K562 (cell line): ENCODE measurements around the gene MAK. TPM values are rescaled to one million over a fixed set of nuclear protein-coding genes. Genes with fewer than 3 reads are reported as not detected.

ENCODE experiments used
- ATAC-seq: fragments of 200-7000 bp; cut with Tn5 transposase; 3 replicates; pipeline ENCODE4 v1.9.1; 2020; ENCODE audit warnings: moderate library complexity
- BruUV-seq: library from RNA; stranded (reverse); fragments of 400-500 nt; replicated peaks from 2 replicates; lab custom pipeline; 2021; lab: Mats Ljungman, UMichigan
- CTCF ChIA-PET: fragments of 300-600 bp; formaldehyde crosslinking; extraction: SDS; loops from one replicate; lab custom pipeline; 2021; ENCODE audit warnings: low intra/inter-chr PET ratio; lab: Yijun Ruan, JAX
- POLR2A ChIA-PET: fragments of 300-600, 350-650 bp; sonication (Branson Sonifier 250); formaldehyde crosslinking; extraction: SDS; loops from one replicate; lab custom pipeline; 2021; ENCODE audit warnings: antibody characterized with exemption, inconsistent platforms; lab: Yijun Ruan, JAX
- DNase-seq, 4 experiments: peaks; one replicate each; pipeline versions ENCODE4 v3.0.0 to v3.0.0-alpha.2; 2011 to 2018; ENCODE audit warnings: low spot score in 3 of 4, mixed read lengths in 3 of 4; ENCODE audit errors: extremely low read depth in 1 of 4
- FAIRE-seq: peaks from 2 replicates; lab custom pipeline; 2011; peaks lifted over from hg19 to GRCh38; lab: Jason Lieb, UNC
- H2AFZ ChIP-seq: 2 replicates; pipeline ENCODE4 v1.6.0; 2011; ENCODE audit warnings: low read depth, low read length, control low read depth, inconsistent platforms
- H3K27ac ChIP-seq: fragments of 200-600 bp; 3 replicates; pipeline ENCODE4 v1.8.0; 2011; ENCODE audit warnings: low read depth, mild to moderate bottlenecking, control low read depth, inconsistent platforms, low read length, moderate library complexity, mixed read lengths; ENCODE audit errors: extremely low read depth
- H3K27me3 ChIP-seq, 2 experiments: fragments of 300-600 bp in 1 of 2; 2 replicates in 1 of 2; 3 replicates in 1 of 2; pipeline versions ENCODE4 v1.6.0 to v1.8.0; 2011; ENCODE audit warnings: inconsistent platforms in 2 of 2, low read length in 2 of 2, mild to moderate bottlenecking in 1 of 2, mixed read lengths in 1 of 2, moderate library complexity in 1 of 2; ENCODE audit not compliant: control insufficient read depth in 2 of 2, insufficient read depth in 2 of 2
- H3K36me3 ChIP-seq: fragments of 300-600 bp; 3 replicates; pipeline ENCODE4 v1.8.0; 2011; ENCODE audit warnings: mild to moderate bottlenecking, low read length, inconsistent platforms; ENCODE audit not compliant: control insufficient read depth, insufficient read depth
- H3K4me1 ChIP-seq, 2 experiments: fragments of 200-600 bp in 1 of 2; replicated peaks in 1 of 2; 2 replicates in 1 of 2; 3 replicates in 1 of 2; pipeline versions ENCODE4 v1.5.1 to v1.8.0; 2011; ENCODE audit warnings: inconsistent platforms in 2 of 2, low read length in 2 of 2, mild to moderate bottlenecking in 1 of 2, mixed read lengths in 1 of 2, moderate library complexity in 1 of 2; ENCODE audit not compliant: control insufficient read depth in 2 of 2, insufficient read depth in 2 of 2
- H3K4me2 ChIP-seq: 2 replicates; pipeline ENCODE4 v1.6.1; 2011; ENCODE audit warnings: low read length, control low read depth, inconsistent platforms, mixed read lengths; ENCODE audit not compliant: insufficient read depth
- H3K4me3 ChIP-seq: fragments of 200-600 bp; sonication (generic), shearing (Covaris generic); 2 replicates; pipeline ENCODE4 v1.5.1; 2016; ENCODE audit warnings: control low read depth, inconsistent platforms
- H3K79me2 ChIP-seq: fragments of 200-600 bp; 3 replicates; pipeline ENCODE4 v1.8.0; 2011; ENCODE audit warnings: low read length, inconsistent platforms; ENCODE audit not compliant: control insufficient read depth, insufficient read depth
- H3K9ac ChIP-seq, 2 experiments: 2 replicates each; pipeline versions ENCODE4 v1.6.0 to v1.6.1; 2011; ENCODE audit warnings: low read depth in 2 of 2, low read length in 2 of 2, control low read depth in 1 of 2, inconsistent platforms in 1 of 2, mild to moderate bottlenecking in 1 of 2, mixed read lengths in 1 of 2; ENCODE audit not compliant: insufficient read depth in 1 of 2
- H3K9me1 ChIP-seq: one replicate; pipeline ENCODE4 v1.6.0; 2011; ENCODE audit warnings: inconsistent platforms, mild to moderate bottlenecking, low read length, moderate library complexity; ENCODE audit not compliant: control insufficient read depth, insufficient read depth
- H3K9me3 ChIP-seq: replicated peaks from 2 replicates; pipeline ENCODE4 v1.5.1; 2011; ENCODE audit warnings: low read depth, low read length, inconsistent platforms; ENCODE audit not compliant: control insufficient read depth, insufficient read depth
- H4K20me1 ChIP-seq: replicated peaks from 2 replicates; pipeline ENCODE4 v1.6.1; 2011; ENCODE audit warnings: low read length, inconsistent platforms, mixed read lengths; ENCODE audit not compliant: control insufficient read depth, insufficient read depth
- HDGF ChIP-seq: fragments of 450-650 bp; IDR thresholded peaks from 2 replicates; pipeline ENCODE4 v1.6.1; 2016
- ZNF583 ChIP-seq: fragments of 250-450 bp; sonication (Bioruptor Pico); IDR thresholded peaks from 2 replicates; pipeline ENCODE4 v1.4.0; 2020
- ZNF695 ChIP-seq: fragments of 450-650 bp; formaldehyde crosslinking; IDR thresholded peaks from 2 replicates; pipeline ENCODE4 v1.4.0; 2020; ENCODE audit warnings: mild to moderate bottlenecking, moderate library complexity
- WGBS: fragments of 100-300 bp; shearing (Covaris generic); methylation state at CpG from one replicate; pipeline ENCODE4 v1.1.6; 2016; ENCODE audit warnings: low coverage, mixed read lengths; ENCODE audit not compliant: insufficient coverage; ENCODE audit errors: missing lambda C conversion rate; 5-methylcytosine and 5-hydroxymethylcytosine counted together
- in situ Hi-C: fragments of 300-500 bp; cut with MboI; formaldehyde crosslinking; loops from 4 replicates; pipeline ENCODE4 v1.15.0; 2018; ENCODE audit warnings: inconsistent platforms, mixed read lengths
- intact Hi-C: fragments of 100-400 bp; cut with micrococcal nuclease; formaldehyde crosslinking; loops from 2 replicates; pipeline ENCODE4 v1.14.2; 2022
- polyA plus RNA-seq, 8 experiments: library from polyadenylated mRNA; depleted of rRNA in 4 of 8; stranded (reverse) in 5 of 8; unstranded in 3 of 8; fragments of >200 nt; fragmentation: Nextera tagmentation in 2 of 8; fragmentation: Illumina TruSeq in 1 of 8; extraction: Ambion mirVana in 2 of 8; extraction: Trizol in 1 of 8; gene quantifications; 2 replicates each; pipeline versions ENCODE4 v1.2.1 to v1.2.3, GENCODE V29; 2011 to 2014; ENCODE audit warnings: inconsistent platforms in 1 of 8, missing spikeins in 1 of 8
- total RNA-seq, 7 experiments: library from RNA; depleted of rRNA in 6 of 7; stranded (reverse); fragments of >200 nt in 6 of 7; fragmentation: Illumina TruSeq in 2 of 7; extraction: Trizol in 2 of 7; gene quantifications; 2 replicates each; pipeline versions ENCODE4 v1.2.1 to v1.2.3, GENCODE V29; 2011 to 2021; ENCODE audit warnings: low replicate concordance in 1 of 7
- TF ChIP-seq, protein P1 (sequence below): fragments of 250-450 bp; sonication (Bioruptor Pico); IDR thresholded peaks from 2 replicates; pipeline ENCODE4 v1.5.0; 2021
- TF ChIP-seq, protein P2 (sequence below), 2 experiments: IDR thresholded peaks; 2 replicates each; pipeline ENCODE4 v1.6.1; 2011; ENCODE audit warnings: borderline replicate concordance in 1 of 2, control low read depth in 1 of 2, low read depth in 1 of 2, low read length in 1 of 2, mild to moderate bottlenecking in 1 of 2, mixed read lengths in 1 of 2, moderate library complexity in 1 of 2; ENCODE audit not compliant: insufficient read depth in 1 of 2, insufficient read length in 1 of 2, poor library complexity in 1 of 2, severe bottlenecking in 1 of 2; ENCODE audit errors: extremely low read depth in 1 of 2

The MAK gene
- total and polyA plus RNA-seq, 9 of the 15 experiments (the other 6 are each of a cell fraction or from before 2014, with no cell fraction given), result 0.25 to 1.1 (median 0.53) TPM

DNA sequence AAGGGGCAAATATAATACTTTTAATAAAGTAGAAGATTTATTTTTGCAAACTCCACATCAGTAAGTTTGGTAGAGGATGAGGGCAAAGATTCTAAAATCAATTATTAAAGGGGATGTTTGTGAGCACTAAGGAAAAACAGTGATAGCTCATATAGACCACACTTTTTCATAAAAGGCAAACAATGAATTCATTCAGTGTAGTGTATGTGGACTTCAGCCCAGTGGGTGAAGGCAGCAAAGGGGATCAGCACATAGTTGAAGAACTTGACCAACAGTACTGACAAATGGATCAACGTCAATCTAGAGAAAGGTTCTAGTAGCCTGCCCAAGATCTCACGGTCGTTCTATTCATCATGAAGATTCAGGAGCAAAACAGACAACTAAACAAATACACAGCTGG lies 45.3 kb downstream of the MAK start (continued):
- TF ChIP-seq, protein P1, sequence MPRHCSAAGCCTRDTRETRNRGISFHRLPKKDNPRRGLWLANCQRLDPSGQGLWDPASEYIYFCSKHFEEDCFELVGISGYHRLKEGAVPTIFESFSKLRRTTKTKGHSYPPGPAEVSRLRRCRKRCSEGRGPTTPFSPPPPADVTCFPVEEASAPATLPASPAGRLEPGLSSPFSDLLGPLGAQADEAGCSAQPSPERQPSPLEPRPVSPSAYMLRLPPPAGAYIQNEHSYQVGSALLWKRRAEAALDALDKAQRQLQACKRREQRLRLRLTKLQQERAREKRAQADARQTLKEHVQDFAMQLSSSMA (CRISPR knock-in tag), result no peak
- TF ChIP-seq, all 486 proteins: peak for 0

DNA sequence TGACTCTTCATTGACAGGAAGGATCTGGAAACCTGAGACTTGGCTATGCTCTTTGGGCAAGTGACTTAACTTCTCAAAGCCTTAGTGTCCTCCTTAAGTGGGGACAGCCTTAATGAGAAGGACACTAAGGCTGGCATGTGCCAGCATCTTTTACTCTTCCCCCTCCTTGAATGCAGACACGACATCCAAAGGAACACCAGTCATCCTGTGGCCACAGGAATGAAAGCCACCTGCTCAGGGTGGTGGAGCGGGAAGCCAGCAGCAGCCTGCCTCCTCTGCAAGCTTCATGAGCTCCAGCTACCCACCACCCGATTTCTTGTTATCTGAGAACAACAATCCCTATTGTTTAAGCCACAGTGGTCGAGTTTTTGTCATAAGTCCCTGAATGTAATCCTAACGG lies 46.2 kb downstream of the MAK start:
- CTCF ChIA-PET, result interaction anchor here (0.7 kb wide), 1 partner anchor 10 kb away, joined by 4 read pairs; no protein-coding TSS in a partner anchor

More for the DNA sequence above, 46.2 kb downstream of the MAK start:
- H3K36me3 ChIP-seq, result peaks cover 2% of the 10 kb centered on the region; the same call in 2 of the 3 replicates
- H3K9ac ChIP-seq, result no peak overlapping the region
- FAIRE-seq (no peak), ATAC-seq (no peak), DNase-seq (no peak)
- no TSS peak for BruUV-seq
- H3K79me2 ChIP-seq, result no peaks in the 10 kb centered on the region
- no peaks in the 10 kb centered on the region for H3K27me3 ChIP-seq
- TF ChIP-seq ZNF695 (no peak), ZNF583 (no peak), HDGF (no peak)
- TF ChIP-seq, protein P2, sequence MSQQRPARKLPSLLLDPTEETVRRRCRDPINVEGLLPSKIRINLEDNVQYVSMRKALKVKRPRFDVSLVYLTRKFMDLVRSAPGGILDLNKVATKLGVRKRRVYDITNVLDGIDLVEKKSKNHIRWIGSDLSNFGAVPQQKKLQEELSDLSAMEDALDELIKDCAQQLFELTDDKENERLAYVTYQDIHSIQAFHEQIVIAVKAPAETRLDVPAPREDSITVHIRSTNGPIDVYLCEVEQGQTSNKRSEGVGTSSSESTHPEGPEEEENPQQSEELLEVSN (IDR thresholded peaks at IDR 0.05; ENCODE audit: borderline replicate concordance in 1 of 2, extremely low read depth in 1 of 2, insufficient read depth in 1 of 2, insufficient read length in 1 of 2, low read depth in 1 of 2, low read length in 1 of 2, poor library complexity in 1 of 2, severe bottlenecking in 1 of 2), result peak in 1 of 2 experiments; percentile 20
- POLR2A ChIA-PET, result interaction anchor here (0.8 to 1.5 kb wide), 2 partner anchors 9 to 70 kb away, joined by 3 to 5 read pairs; partner anchors contain the start of gene TMEM14C
- in situ Hi-C loops, result no loop called here
- no peak overlapping the region for H3K4me2 ChIP-seq
- H3K27ac ChIP-seq, result no peak overlapping the region
- no peaks in the 10 kb centered on the region for H3K9me1 ChIP-seq
- intact Hi-C loops, result no loop called here
- no peak overlapping the region for H3K4me3 ChIP-seq
- WGBS, result 57% methylated on average over 5 of the region's 5 CpGs
- H3K9me3 ChIP-seq, result no peaks in the 10 kb centered on the region
- no peaks in the 10 kb centered on the region for H4K20me1 ChIP-seq
- H2AFZ ChIP-seq, result no peak overlapping the region
- H3K4me1 ChIP-seq, result peaks cover 0 to 3% of the 10 kb centered on the region in 2 experiments; a peak in 2 of 5 replicates
